HepG2 (cell line): Measurements from ENCODE around the gene UHMK1. TPM values are rescaled to one million over a fixed set of nuclear protein-coding genes. Genes with fewer than 3 reads are reported as not detected.

Source experiments
- ATAC-seq: fragments of 200-7000 bp; cut with Tn5 transposase; 3 replicates; pipeline ENCODE4 v1.9.1; 2020; ENCODE audit warnings: mild to moderate bottlenecking, moderate library complexity
- BruUV-seq: library from RNA; stranded (reverse); fragments of 400-500 nt; replicated peaks from 2 replicates; lab custom pipeline; 2021; lab: Mats Ljungman, UMichigan
- CTCF ChIA-PET: fragments of 300-600 bp; formaldehyde crosslinking; extraction: SDS; loops from one replicate; lab custom pipeline; 2021; ENCODE audit warnings: low total read pairs, inconsistent platforms, low intra/inter-chr PET ratio; lab: Yijun Ruan, JAX
- POLR2A ChIA-PET: fragments of 350-600 bp; sonication (Branson Sonifier 250); formaldehyde crosslinking; loops from one replicate; lab custom pipeline; 2020; ENCODE audit warnings: antibody characterized with exemption, inconsistent platforms; lab: Yijun Ruan, JAX
- DNase-seq: peaks from one replicate; pipeline ENCODE4 v3.0.0-alpha.2; 2015; ENCODE audit warnings: low spot score
- FAIRE-seq: peaks from 3 replicates; lab custom pipeline; 2011; peaks lifted over from hg19 to GRCh38; lab: Jason Lieb, UNC
- H2AFZ ChIP-seq: one replicate; pipeline ENCODE4 v1.6.1; 2011; ENCODE audit warnings: low read length, inconsistent platforms
- H3K27ac ChIP-seq: fragments of 300-600 bp; 3 replicates; pipeline ENCODE4 v1.8.0; 2011; ENCODE audit warnings: mixed run types, mild to moderate bottlenecking, mixed read lengths, low read length, inconsistent platforms; ENCODE audit not compliant: insufficient read depth; ENCODE audit errors: extremely low read length
- H3K27me3 ChIP-seq, 2 experiments: fragments of 200-600 bp in 1 of 2; 2 replicates in 1 of 2; 3 replicates in 1 of 2; pipeline versions ENCODE4 v1.6.0 to v1.8.0; 2011; ENCODE audit warnings: low read length in 2 of 2, mild to moderate bottlenecking in 2 of 2, moderate library complexity in 2 of 2, inconsistent platforms in 1 of 2; ENCODE audit not compliant: insufficient read depth in 2 of 2, control insufficient read depth in 1 of 2
- H3K36me3 ChIP-seq, 2 experiments: fragments of 200-600 bp in 1 of 2; replicated peaks in 1 of 2; 2 replicates in 1 of 2; 3 replicates in 1 of 2; pipeline versions ENCODE4 v1.5.1 to v1.8.0; 2011; ENCODE audit warnings: low read length in 2 of 2, inconsistent platforms in 1 of 2; ENCODE audit not compliant: insufficient read depth in 2 of 2, control insufficient read depth in 1 of 2
- H3K4me1 ChIP-seq: 2 replicates; pipeline ENCODE4 v1.5.1; 2012; ENCODE audit warnings: low read length, inconsistent platforms; ENCODE audit not compliant: insufficient read depth
- H3K4me2 ChIP-seq: 2 replicates; pipeline ENCODE4 v1.6.0; 2011; ENCODE audit warnings: low read depth, low read length, inconsistent platforms
- H3K4me3 ChIP-seq, 3 experiments: fragments of 200-600 bp in 1 of 3; sonication (generic), shearing (Covaris generic) in 1 of 3; replicated peaks in 1 of 3; 2 replicates each; pipeline ENCODE4 v1.5.1; 2011 to 2016; ENCODE audit warnings: low read length in 3 of 3, inconsistent platforms in 2 of 3, low read depth in 2 of 3, mild to moderate bottlenecking in 2 of 3, control low read depth in 1 of 3, mixed read lengths in 1 of 3; ENCODE audit not compliant: insufficient read depth in 1 of 3
- H3K79me2 ChIP-seq: one replicate; pipeline ENCODE4 v1.6.1; 2011; ENCODE audit warnings: low read length, inconsistent platforms; ENCODE audit not compliant: insufficient read depth
- H3K9ac ChIP-seq: 2 replicates; pipeline ENCODE4 v1.6.0; 2011; ENCODE audit warnings: mild to moderate bottlenecking, low read depth, low read length, inconsistent platforms; ENCODE audit not compliant: insufficient read depth
- H3K9me3 ChIP-seq: 2 replicates; pipeline ENCODE4 v1.5.1; 2012; ENCODE audit warnings: mild to moderate bottlenecking, low read length
- H4K20me1 ChIP-seq: 2 replicates; pipeline ENCODE4 v1.6.0; 2011; ENCODE audit warnings: inconsistent platforms, mild to moderate bottlenecking, low read length, moderate library complexity; ENCODE audit not compliant: insufficient read depth
- CREM ChIP-seq, 2 experiments: sonication (generic) in 1 of 2; formaldehyde crosslinking in 1 of 2; IDR thresholded peaks; 2 replicates each; pipeline versions ENCODE4 v1.4.0 to v1.6.1; 2016 to 2020; ENCODE audit warnings: antibody characterized with exemption in 1 of 2, mild to moderate bottlenecking in 1 of 2, missing genetic modification reagents in 1 of 2
- MEIS2 ChIP-seq: sonication (generic); formaldehyde crosslinking; IDR thresholded peaks from 2 replicates; pipeline ENCODE4 v1.9.0; 2021; ENCODE audit warnings: mild to moderate bottlenecking, missing genetic modification reagents
- TBL1XR1 ChIP-seq: fragments of 150-350 bp; IDR thresholded peaks from 2 replicates; pipeline ENCODE4 v1.6.1; 2014; ENCODE audit warnings: borderline replicate concordance, low read length; ENCODE audit not compliant: partially characterized antibody
- ZNF644 ChIP-seq: IDR thresholded peaks from 2 replicates; pipeline ENCODE4 v1.6.1; 2016; ENCODE audit warnings: low read depth
- WGBS: methylation state at CpG from one replicate; pipeline ENCODE4 v1.1.6; 2017; ENCODE audit warnings: low lambda C conversion rate; 5-methylcytosine and 5-hydroxymethylcytosine counted together
- in situ Hi-C: cut with HindIII; loops from 2 replicates; pipeline ENCODE4 v1.10.0; 2017; ENCODE audit warnings: low pct_unique_long_range_greater_than_20kb; ENCODE audit not compliant: extremely low pct_ligation_motif_present
- intact Hi-C: fragments of 100-400 bp; cut with micrococcal nuclease; formaldehyde crosslinking; loops from one replicate; pipeline ENCODE4 v1.10.0; 2022; ENCODE audit not compliant: unreplicated experiment
- polyA plus RNA-seq, 8 experiments: library from polyadenylated mRNA; depleted of rRNA in 3 of 8; stranded (reverse) in 7 of 8; unstranded in 1 of 8; fragments of >200 nt; fragmentation: Illumina TruSeq in 4 of 8; extraction: Trizol in 4 of 8; gene quantifications; 2 replicates each; pipeline versions ENCODE4 v1.2.1 to v1.2.3, GENCODE V29; 2011 to 2016; ENCODE audit warnings: low read depth in 4 of 8, missing spikeins in 1 of 8, mixed read lengths in 1 of 8; ENCODE audit not compliant: insufficient read depth in 1 of 8
- total RNA-seq, 5 experiments: library from RNA; depleted of rRNA; stranded (reverse); fragments of >200 nt; fragmentation: Illumina TruSeq; extraction: Trizol; gene quantifications; 2 replicates each; pipeline ENCODE4 v1.2.3, GENCODE V29; 2016; ENCODE audit warnings: low read depth in 1 of 5
- TF ChIP-seq, protein P1 (sequence below): sonication (generic); formaldehyde crosslinking; IDR thresholded peaks from 2 replicates; pipeline ENCODE4 v1.4.0; 2020; ENCODE audit warnings: mild to moderate bottlenecking, missing genetic modification reagents
- TF ChIP-seq, protein P2 (sequence below): sonication (generic); formaldehyde crosslinking; IDR thresholded peaks from 2 replicates; pipeline ENCODE4 v1.4.0; 2020; ENCODE audit warnings: missing genetic modification reagents

Gene UHMK1
- total and polyA plus RNA-seq, 2 of the 13 experiments (the other 11 are each of a cell fraction or from before 2014, with no cell fraction given), result 12.9 to 20.0 TPM

DNA sequence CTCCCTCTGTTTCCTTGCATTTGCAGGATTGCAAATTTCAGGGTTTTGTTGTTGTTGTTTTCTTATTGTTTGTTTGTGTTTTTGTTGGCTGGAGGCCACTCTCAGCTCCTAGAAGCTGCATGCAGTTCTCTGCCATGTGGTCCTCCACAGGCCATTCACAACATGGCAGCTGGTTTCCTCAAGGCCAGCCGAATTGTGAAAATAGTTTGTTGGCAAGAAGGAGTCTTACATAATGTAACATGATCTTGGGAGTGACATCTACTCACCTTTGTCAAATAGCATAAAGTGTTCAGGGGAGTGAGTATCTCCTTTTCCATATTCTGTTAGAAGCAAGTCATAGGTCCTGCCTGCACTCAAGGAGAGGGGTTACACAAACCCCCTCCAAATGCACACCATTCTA is 53.3 kb downstream of the UHMK1 start:
- no peak overlapping the region for H3K4me3 ChIP-seq
- BruUV-seq, result no TSS peak
- in situ Hi-C loops, result no loop called here
- POLR2A ChIA-PET, result no interaction called here
- intact Hi-C loops, result no loop called here
- no peaks in the 10 kb centered on the region for H3K27me3 ChIP-seq
- no peaks in the 10 kb centered on the region for H3K79me2 ChIP-seq
- no peak overlapping the region for H3K4me2 ChIP-seq
- no peak overlapping the region for H3K27ac ChIP-seq
- no peaks in the 10 kb centered on the region for H3K4me1 ChIP-seq
- no peak overlapping the region for H2AFZ ChIP-seq
- no peaks in the 10 kb centered on the region for H4K20me1 ChIP-seq
- ATAC-seq, result no peak
- no peak for FAIRE-seq
- CTCF ChIA-PET, result no interaction called here
- H3K9ac ChIP-seq, result no peak overlapping the region
- 29% methylated on average over 1 of the region's 1 CpG for WGBS
- H3K36me3 ChIP-seq, result no peaks in the 10 kb centered on the region
- no peak for DNase-seq
- no peaks in the 10 kb centered on the region for H3K9me3 ChIP-seq
- TF ChIP-seq CREM (IDR thresholded peaks at IDR 0.05) (no peak), CREM (CRISPR knock-in tag; IDR thresholded peaks at IDR 0.05) (no peak), ZNF644 (peak; percentile 59; the same call in 1 of the 2 replicates), TBL1XR1 (no peak)

DNA sequence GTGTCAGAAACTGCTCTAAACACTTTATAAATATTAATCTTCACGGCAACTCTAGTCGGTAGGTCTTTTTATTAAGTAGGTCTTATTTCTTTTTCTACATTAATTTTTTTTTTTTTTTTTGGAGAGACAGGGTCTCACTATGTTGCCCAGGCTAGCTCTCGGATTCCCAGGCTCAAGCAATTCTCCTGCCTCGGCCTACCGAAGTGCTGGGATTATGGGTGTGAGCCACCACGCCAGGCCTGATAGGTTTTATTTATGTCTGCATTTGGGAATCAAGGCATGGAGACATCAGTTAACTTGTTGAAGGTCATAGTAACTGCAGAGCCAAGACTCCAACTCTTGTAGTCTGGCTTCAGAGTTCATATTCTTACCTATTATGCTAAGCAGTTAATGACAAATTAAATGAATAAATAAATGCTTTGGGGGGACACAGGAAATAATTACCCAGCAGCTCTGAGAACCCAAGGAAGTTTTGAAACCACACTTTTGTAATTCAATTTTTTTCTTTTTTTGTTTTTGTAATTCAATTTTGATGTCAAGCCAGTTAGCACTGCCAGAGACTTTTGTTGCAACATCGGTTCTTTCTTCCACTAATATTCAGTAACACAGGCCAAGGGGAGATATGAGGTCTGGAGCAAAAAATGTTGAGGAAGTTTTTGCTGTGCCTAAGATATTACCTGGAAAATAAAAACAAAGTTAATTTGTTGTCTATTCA is 54.5 kb downstream of the UHMK1 start:
- Histone ChIP-seq H3K9me3 (no peaks in the 10 kb centered on the region), H3K27me3 (no peaks in the 10 kb centered on the region), H3K9ac (no peak overlapping the region), H3K4me2 (no peak overlapping the region), H3K36me3 (no peaks in the 10 kb centered on the region), H2AFZ (no peak overlapping the region), H3K4me1 (no peaks in the 10 kb centered on the region), H3K27ac (no peak overlapping the region), H4K20me1 (no peaks in the 10 kb centered on the region), H3K79me2 (no peaks in the 10 kb centered on the region), H3K4me3 (no peak overlapping the region)
- ChIA-PET CTCF (no interaction called here), POLR2A (no interaction called here)
- BruUV-seq, result no TSS peak
- TF ChIP-seq, protein P1, sequence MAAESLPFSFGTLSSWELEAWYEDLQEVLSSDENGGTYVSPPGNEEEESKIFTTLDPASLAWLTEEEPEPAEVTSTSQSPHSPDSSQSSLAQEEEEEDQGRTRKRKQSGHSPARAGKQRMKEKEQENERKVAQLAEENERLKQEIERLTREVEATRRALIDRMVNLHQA (CRISPR knock-in tag), result no peak
- no peak for TF ChIP-seq MEIS2 (CRISPR knock-in tag)
- TF ChIP-seq, protein P2, sequence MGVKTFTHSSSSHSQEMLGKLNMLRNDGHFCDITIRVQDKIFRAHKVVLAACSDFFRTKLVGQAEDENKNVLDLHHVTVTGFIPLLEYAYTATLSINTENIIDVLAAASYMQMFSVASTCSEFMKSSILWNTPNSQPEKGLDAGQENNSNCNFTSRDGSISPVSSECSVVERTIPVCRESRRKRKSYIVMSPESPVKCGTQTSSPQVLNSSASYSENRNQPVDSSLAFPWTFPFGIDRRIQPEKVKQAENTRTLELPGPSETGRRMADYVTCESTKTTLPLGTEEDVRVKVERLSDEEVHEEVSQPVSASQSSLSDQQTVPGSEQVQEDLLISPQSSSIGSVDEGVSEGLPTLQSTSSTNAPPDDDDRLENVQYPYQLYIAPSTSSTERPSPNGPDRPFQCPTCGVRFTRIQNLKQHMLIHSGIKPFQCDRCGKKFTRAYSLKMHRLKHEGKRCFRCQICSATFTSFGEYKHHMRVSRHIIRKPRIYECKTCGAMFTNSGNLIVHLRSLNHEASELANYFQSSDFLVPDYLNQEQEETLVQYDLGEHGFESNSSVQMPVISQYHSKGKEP (CRISPR knock-in tag), result no peak
- 68% methylated on average over 7 of the region's 7 CpGs for WGBS
- intact Hi-C loops, result no loop called here
- ATAC-seq, result no peak
- no peak for DNase-seq
- FAIRE-seq, result no peak
- in situ Hi-C loops, result no loop called here
